ENCODE results near the gene ANAPC15.
A peak's percentile ranks its signal among the peaks of the same experiment; 100 is the strongest.
"Not testable (repeated sequence)": the region's sequence is repeated elsewhere in the genome, so short reads cannot be mapped to it uniquely, and the experiment has no call there.

Gene ANAPC15

GRCh38 chr11:72112143-72112977, at the start of gene ANAPC15:
Gene ANAPC15, minus strand, starts transcription at chr11:72112695. Its CDS starts 1,419 bp downstream, at chr11:72111276.
- peak; percentile 85 to 93 (median 90) for DNase-seq

GRCh38 chr11:72160319-72160718, 47.8 kb upstream of the ANAPC15 start:
- DNase-seq, result no peak

GRCh38 chr11:72157131-72157530, 44.6 kb upstream of the ANAPC15 start:
- no peak for DNase-seq

GRCh38 chr11:72155751-72156150, 43.3 kb upstream of the ANAPC15 start:
- DNase-seq, result no peak

GRCh38 chr11:72154816-72155215, 42.3 kb upstream of the ANAPC15 start:
- DNase-seq, result no peak

- not testable (repeated sequence) for DNase-seq
These were observed 41.4 kb upstream of the ANAPC15 start for GRCh38 chr11:72153874-72154273.

GRCh38 chr11:72150882-72151281, 38.4 kb upstream of the ANAPC15 start:
- DNase-seq, result no peak

- DNase-seq, result no peak
These were observed 34.1 kb upstream of the ANAPC15 start for GRCh38 chr11:72146625-72147024.

GRCh38 chr11:72144807-72145565, 32.5 kb upstream of the ANAPC15 start:
- DNase-seq, result no peak

- DNase-seq, result not testable (repeated sequence)
These were observed 30.0 kb upstream of the ANAPC15 start for GRCh38 chr11:72142543-72142942.

GRCh38 chr11:72142086-72142485, 29.6 kb upstream of the ANAPC15 start:
- not testable (repeated sequence) for DNase-seq

GRCh38 chr11:72141066-72141465, 28.6 kb upstream of the ANAPC15 start:
- no peak for DNase-seq

GRCh38 chr11:72140661-72141060, 28.2 kb upstream of the ANAPC15 start:
- DNase-seq, result no peak

- DNase-seq, result no peak
These were observed 27.0 kb upstream of the ANAPC15 start for GRCh38 chr11:72139500-72139899.

GRCh38 chr11:72138821-72139390, 26.4 kb upstream of the ANAPC15 start:
- no peak for DNase-seq

- DNase-seq, result no peak
These were observed 24.3 kb upstream of the ANAPC15 start for GRCh38 chr11:72136684-72137262.

- no peak for DNase-seq
These were observed 23.6 kb upstream of the ANAPC15 start for GRCh38 chr11:72135891-72136683.

- DNase-seq, result not testable (repeated sequence)
These were observed 23.0 kb upstream of the ANAPC15 start, which contains the start of gene FOLR3 for GRCh38 chr11:72135473-72135872. Gene FOLR3, plus strand, starts transcription at chr11:72135725. Its CDS starts 228 bp downstream, at chr11:72135953.

GRCh38 chr11:72132646-72133045, 20.2 kb upstream of the ANAPC15 start:
- no peak for DNase-seq

GRCh38 chr11:72129381-72129780, 16.9 kb upstream of the ANAPC15 start:
- no peak for DNase-seq

- no peak for DNase-seq
These were observed 15.4 kb upstream of the ANAPC15 start for GRCh38 chr11:72127923-72128322.

- no peak for DNase-seq
These were observed 13.5 kb upstream of the ANAPC15 start for GRCh38 chr11:72125956-72126355.
